GM19397 (cell line): ENCODE measurements around the gene CEP19.

Experiments
- ATAC-seq: cut with Tn5 transposase; IDR thresholded peaks from one replicate; pipeline ENCODE4 v1.9.1; 2021; ENCODE audit warnings: mild to moderate bottlenecking, moderate library complexity; ENCODE audit not compliant: unreplicated experiment

CEP19 gene

DNA sequence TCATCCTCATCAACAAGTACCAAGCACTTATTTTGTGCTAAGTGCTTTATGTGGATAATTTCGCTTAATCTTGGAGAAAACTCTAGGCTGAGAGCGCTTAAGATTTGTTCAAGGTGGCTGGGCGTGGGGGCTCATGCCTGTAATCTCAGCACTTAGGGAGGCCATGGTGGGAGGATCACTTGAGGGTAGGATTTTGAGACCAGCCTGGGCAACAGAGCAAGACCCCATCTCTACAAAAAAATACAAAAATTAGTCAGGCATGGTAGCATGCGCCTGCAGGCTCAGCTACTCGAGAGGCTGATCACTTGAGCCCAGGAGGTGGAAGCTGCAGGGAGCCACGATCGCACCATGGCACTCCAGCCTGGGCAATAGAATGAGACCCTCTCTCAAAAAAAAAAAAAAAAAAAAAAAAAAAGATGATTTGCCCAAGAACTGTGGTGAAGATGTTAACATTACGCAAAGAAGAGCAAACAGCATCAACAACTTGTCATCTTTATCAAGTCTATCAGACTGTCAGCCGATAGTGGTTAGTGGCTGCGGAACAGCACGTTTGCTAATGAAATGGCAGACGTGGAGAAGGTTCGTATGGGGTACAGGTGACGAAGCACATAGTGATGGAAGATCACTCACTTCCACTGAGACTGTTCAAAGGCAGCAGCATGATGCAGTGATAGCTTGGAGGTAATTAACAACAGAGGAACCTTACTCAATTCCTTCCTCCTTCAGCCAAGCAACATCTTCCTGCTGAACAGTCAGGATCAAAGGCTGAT is 44.8 kb downstream of the CEP19 start:
- no peak for ATAC-seq

DNA sequence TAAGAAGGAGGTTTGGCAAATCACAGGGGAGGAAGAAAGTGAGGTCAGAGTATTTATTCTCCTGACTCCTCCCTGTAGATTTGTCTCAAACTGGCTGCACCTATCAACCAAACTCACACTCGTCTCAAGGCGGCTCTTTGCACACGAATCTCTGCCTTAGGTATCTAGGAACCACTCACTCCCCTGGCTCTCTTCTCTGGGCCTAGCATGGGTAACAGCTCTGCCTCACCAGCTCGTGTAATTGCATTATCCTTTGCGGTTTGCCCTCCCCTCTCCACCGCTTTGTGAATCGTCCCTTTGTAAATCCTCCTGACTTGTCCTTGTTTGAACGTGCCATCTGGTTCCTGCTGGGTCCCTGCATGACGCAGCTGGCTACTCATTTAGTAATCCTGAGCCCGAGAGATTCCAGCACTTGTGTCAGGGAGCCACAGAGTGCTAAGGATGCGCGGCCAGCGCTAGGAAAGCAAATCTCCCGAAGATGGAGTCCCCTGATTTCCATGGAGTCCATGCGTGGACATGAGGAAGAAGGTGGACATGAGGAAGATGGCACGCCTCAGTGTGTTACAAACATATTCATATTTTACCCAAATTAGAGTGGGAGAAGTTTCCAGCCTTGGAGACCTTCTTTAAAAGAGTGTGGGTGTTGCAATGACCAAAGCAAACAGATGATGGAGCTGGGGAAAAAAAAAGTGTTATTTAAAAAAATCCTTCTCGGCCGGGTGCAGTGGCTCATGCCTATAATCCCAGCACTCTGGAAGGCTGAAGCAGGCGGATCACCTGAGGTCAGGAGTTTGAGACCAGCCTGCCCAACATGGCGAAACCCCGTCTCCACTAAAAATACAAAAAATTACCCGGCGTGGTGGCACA is 45.8 kb downstream of the CEP19 start:
- ATAC-seq: no peak

GRCh38 chr3:196662711-196663571 is 49.1 kb downstream of the CEP19 start:
- no peak for ATAC-seq

DNA sequence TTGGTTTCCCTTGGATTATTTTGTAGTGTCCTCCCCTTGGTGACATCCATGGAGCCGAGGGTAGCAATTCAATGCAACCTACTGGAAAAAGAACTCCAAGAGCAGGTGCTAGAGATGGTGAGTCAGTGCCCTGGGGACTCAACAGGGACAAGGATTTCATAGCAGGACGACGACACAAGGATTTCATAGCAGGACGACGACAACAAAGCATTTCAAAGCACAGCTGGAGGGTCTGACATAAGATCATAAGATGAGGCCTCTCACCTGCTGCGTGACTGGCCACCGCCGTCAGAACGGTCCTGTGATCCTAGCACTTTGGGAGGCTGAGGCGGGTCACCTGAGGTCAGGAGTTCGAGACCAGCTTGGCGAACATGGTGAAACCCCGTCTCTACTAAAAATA is 50.0 kb downstream of the CEP19 start:
- no peak for ATAC-seq

DNA sequence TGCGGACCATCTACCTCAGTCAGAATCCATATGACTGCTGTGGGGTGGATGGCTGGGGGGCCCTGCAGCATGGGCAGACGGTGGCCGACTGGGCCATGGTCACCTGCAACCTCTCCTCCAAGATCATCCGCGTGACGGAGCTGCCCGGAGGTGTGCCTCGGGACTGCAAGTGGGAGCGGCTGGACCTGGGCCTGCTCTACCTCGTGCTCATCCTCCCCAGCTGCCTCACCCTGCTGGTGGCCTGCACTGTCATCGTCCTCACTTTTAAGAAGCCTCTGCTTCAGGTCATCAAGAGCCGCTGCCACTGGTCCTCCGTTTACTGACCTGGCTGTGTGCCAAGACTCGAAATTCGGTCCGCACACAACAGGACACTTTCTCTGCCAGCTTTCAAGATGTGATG is 50.6 kb downstream of the CEP19 start:
- ATAC-seq: no peak

- no peak for ATAC-seq
Measured at GRCh38 chr3:196660381-196661166, 51.5 kb downstream of the CEP19 start.

GRCh38 chr3:196659901-196660351 is 52.1 kb downstream of the CEP19 start:
- ATAC-seq: no peak
